Measurements from ENCODE around the gene CDK5R2.

CDK5R2 gene

DNA sequence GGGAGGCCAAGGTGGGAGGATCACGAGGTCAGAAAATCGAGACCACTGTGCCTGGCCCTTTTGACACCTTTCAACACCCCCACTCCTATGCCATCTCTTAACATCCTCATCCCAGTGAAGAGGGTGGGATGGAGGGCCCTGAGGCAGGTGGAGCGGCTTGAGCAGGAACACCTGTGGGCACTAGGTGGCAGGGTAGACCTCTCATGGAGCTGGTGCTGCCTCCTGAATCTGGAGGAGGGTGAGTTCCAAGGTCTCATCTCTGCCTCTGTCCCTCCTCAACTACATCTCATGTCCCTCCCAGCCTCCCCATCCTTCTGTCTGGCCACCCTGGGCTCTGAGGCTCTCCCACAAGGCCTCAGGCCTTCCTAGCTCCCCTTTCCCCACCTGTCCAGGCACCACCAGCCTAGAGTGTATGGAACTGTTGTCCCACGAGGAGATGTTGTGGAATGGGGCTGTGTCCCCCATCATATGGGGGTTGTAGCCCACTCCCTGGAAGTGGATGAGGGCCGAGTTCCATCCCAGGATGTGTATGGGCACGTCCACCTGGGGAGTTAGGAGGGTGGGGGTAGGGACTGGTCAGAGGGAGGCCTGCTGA, 50.8 kb downstream of the CDK5R2 start:
- H3K4me3 ChIP-seq (ENCODE audit: low read depth, low read length): no peak overlapping the region
- TF ChIP-seq, protein P1, sequence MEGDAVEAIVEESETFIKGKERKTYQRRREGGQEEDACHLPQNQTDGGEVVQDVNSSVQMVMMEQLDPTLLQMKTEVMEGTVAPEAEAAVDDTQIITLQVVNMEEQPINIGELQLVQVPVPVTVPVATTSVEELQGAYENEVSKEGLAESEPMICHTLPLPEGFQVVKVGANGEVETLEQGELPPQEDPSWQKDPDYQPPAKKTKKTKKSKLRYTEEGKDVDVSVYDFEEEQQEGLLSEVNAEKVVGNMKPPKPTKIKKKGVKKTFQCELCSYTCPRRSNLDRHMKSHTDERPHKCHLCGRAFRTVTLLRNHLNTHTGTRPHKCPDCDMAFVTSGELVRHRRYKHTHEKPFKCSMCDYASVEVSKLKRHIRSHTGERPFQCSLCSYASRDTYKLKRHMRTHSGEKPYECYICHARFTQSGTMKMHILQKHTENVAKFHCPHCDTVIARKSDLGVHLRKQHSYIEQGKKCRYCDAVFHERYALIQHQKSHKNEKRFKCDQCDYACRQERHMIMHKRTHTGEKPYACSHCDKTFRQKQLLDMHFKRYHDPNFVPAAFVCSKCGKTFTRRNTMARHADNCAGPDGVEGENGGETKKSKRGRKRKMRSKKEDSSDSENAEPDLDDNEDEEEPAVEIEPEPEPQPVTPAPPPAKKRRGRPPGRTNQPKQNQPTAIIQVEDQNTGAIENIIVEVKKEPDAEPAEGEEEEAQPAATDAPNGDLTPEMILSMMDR (IDR thresholded peaks at IDR 0.05; ENCODE audit: low read depth, low read length): no peak

- H3K4me3 ChIP-seq (ENCODE audit: low read depth, low read length): no peak overlapping the region
- TF ChIP-seq, protein P1 (IDR thresholded peaks at IDR 0.05; ENCODE audit: low read depth, low read length): no peak
These were observed 51.4 kb downstream of the CDK5R2 start for GRCh38 chr2:219010873-219011272.

Data from WI38 (cell line).